IPS-15b (cell line): Measurements from ENCODE around the gene PYGM.

Experiments used
- H3K27me3 ChIP-seq: one replicate; pipeline ENCODE4 v1.6.1; 2013; ENCODE audit warnings: low read length; ENCODE audit not compliant: control insufficient read depth, insufficient read depth
- H3K36me3 ChIP-seq: one replicate; pipeline ENCODE4 v1.6.1; 2013; ENCODE audit warnings: low read length; ENCODE audit not compliant: control insufficient read depth, insufficient read depth
- H3K4me1 ChIP-seq: one replicate; pipeline ENCODE4 v1.6.1; 2013; ENCODE audit warnings: mild to moderate bottlenecking, low read length; ENCODE audit not compliant: control insufficient read depth, insufficient read depth
- H3K4me3 ChIP-seq: one replicate; pipeline ENCODE4 v1.5.1; 2013; ENCODE audit warnings: low read depth, low read length
- H3K9ac ChIP-seq: one replicate; pipeline ENCODE4 v1.6.1; 2013; ENCODE audit warnings: low read depth, mild to moderate bottlenecking, low read length
- H3K9me3 ChIP-seq: one replicate; pipeline ENCODE4 v1.6.1; 2013; ENCODE audit warnings: mild to moderate bottlenecking, low read length; ENCODE audit not compliant: control insufficient read depth, insufficient read depth

The PYGM gene

DNA sequence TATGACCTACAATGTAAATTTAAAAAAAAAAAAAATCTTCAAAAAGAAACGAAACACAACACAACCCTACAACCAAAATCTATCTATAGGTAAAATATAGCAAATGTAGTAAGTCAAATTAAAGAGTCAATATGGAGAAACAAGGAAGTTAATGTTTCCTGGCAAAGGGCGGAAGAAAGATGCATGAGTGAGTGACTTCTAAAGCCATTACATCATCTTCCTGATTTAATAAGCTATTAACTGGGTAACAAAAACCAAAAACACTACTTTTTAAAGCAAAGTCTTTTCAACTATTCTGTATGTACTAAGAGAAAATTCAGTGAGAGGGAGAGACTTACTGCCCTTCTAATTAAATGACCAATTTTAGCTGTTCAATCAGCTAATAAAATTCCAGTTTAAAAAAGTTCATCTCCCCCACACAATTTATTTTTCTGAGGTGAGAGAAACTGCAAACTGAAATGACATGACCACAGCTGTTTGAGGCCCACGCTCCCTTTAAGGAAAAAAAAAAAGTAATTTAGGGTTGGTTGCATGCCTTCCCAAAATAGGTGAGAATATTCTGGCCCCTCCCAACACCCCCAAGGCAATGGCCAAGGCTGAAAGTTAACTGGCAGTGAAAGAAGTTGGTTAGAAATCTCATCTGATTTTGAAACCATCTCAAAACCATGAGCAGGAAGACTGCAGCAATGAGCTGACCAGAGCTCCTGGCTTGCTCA, 12.7 kb upstream of the PYGM start:
- H3K27me3 ChIP-seq = no peaks in the 10 kb centered on the region
- no peak overlapping the region for H3K9ac ChIP-seq
- H3K36me3 ChIP-seq = peaks cover 74% of the 10 kb centered on the region
- no peaks in the 10 kb centered on the region for H3K9me3 ChIP-seq
- peaks cover 7% of the 10 kb centered on the region for H3K4me1 ChIP-seq
- no peak overlapping the region for H3K4me3 ChIP-seq

DNA sequence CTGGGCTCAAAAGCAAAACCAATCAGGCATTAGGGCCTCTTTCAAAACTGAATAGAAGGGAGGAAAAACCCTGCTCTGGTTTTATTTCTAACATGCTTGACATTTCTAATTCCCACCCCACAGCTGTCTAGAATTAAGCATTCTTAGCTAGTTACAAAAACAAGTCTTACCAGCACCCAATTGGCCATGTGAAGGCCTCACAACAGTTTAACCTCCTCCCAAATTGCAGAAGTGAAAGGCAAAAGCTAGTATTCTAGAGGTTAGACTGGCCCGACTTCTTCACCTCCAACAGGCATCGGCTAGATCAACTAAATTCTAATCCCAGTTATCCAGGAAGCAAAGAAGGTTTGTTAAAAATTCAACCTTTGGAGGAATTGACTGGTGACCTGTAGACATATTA, 12.1 kb upstream of the PYGM start:
- peaks cover 80% of the 10 kb centered on the region for H3K36me3 ChIP-seq
- H3K9ac ChIP-seq = no peak overlapping the region
- no peaks in the 10 kb centered on the region for H3K27me3 ChIP-seq
- no peaks in the 10 kb centered on the region for H3K9me3 ChIP-seq
- peaks cover 3% of the 10 kb centered on the region for H3K4me1 ChIP-seq
- no peak overlapping the region for H3K4me3 ChIP-seq

GRCh38 chr11:64770120-64770519, 10.3 kb upstream of the PYGM start:
- H3K4me1 ChIP-seq = peaks cover under 1% of the 10 kb centered on the region
- no peak overlapping the region for H3K9ac ChIP-seq
- H3K4me3 ChIP-seq = no peak overlapping the region
- peaks cover 75% of the 10 kb centered on the region for H3K36me3 ChIP-seq
- no peaks in the 10 kb centered on the region for H3K27me3 ChIP-seq
- no peaks in the 10 kb centered on the region for H3K9me3 ChIP-seq

GRCh38 chr11:64769283-64769682, 9.5 kb upstream of the PYGM start:
- Histone ChIP-seq H3K4me1 (peaks cover 8% of the 10 kb centered on the region), H3K9me3 (no peaks in the 10 kb centered on the region), H3K4me3 (no peak overlapping the region), H3K9ac (no peak overlapping the region), H3K36me3 (peaks cover 77% of the 10 kb centered on the region), H3K27me3 (no peaks in the 10 kb centered on the region)

DNA sequence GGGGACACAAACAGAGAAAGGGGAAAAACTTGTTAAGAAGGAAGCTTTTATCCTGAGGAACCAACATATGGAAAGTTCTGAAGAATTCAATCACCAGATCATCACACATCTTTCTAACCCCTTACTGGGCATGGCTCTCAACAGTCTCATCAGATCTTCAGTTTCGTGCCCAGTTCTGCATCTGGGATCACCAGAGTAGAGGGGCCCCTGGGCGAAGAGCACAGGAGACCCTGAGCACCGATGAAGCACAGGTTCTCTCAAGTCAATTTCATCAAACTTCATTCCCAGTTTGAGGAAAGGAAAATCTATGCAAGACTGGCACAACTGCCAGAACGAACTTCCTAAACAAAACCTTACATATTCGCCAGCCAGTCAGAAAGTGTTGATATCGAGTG, 8.5 kb upstream of the PYGM start:
- Histone ChIP-seq H3K4me1 (peaks cover 18% of the 10 kb centered on the region), H3K9ac (no peak overlapping the region), H3K36me3 (peaks cover 74% of the 10 kb centered on the region), H3K27me3 (no peaks in the 10 kb centered on the region), H3K4me3 (no peak overlapping the region), H3K9me3 (no peaks in the 10 kb centered on the region)

DNA sequence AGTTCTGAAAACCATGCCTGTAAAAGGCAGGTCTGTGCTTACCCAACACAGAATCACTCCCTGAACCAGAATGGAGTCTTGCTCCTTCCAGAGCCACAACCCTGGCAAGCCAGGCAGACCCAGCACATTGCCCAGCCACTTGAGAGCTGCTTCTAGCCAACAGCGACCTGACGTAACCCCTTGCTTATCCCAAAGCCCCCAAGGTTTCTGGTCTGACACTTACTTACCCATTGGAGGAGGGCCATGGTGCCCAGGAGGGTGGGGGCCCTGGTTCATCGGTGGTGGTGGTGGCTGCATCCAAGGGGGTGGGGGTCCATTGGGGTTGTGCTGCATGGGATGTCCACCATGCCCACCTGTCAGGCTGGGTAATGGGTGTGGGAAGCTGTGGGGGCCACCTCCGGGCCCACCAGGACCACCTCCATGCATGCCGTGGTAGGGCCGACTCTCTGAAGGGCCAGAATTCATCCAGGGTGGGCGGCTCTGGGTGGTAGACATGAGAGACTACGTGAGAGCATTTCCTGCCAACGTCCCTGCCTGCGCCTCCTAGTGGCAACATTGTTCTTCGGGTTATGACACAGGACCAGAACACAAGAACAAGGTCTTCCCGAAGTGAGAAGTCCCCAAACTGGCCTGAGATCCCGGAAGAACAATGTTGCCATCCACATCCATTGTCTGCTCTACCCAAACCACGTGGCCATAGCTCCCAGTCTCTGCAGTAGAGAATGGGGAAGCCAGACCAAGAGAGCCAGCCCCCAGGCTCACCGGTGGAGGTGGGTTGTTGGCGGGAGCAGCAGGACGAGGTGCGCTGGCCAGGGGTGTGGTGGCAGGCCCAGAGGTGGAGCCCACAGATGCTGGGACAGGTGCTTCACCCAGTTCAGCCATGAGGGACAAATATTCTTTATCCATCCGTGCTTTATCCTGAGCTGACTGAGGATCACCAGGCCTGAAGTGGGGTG, 7.8 kb upstream of the PYGM start:
- Histone ChIP-seq H3K27me3 (no peaks in the 10 kb centered on the region), H3K9ac (no peak overlapping the region), H3K9me3 (no peaks in the 10 kb centered on the region), H3K36me3 (peaks cover 69% of the 10 kb centered on the region), H3K4me3 (no peak overlapping the region), H3K4me1 (peaks cover 24% of the 10 kb centered on the region)

DNA sequence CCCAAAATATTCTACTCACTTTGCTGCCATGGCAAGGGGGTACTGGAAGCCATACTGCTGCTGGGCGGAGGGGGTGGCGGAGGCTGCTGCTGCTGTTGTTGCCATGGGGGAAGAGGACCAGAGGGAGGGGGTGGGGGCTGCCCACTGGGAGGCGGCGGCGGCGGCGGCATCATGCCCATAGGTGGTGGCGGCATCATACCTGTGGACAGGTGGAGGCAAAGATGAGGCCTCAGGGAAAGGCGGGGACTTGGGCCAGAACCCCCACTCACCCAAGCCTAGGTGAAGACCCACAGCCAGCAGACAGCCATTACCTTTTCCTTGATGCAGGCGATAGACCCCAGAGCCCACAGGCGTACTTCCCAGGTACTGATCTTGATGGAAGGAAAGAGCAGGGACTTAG, 7.1 kb upstream of the PYGM start:
- Histone ChIP-seq H3K27me3 (no peaks in the 10 kb centered on the region), H3K4me3 (no peak overlapping the region), H3K4me1 (peaks cover 30% of the 10 kb centered on the region), H3K9me3 (no peaks in the 10 kb centered on the region), H3K36me3 (peaks cover 69% of the 10 kb centered on the region), H3K9ac (no peak overlapping the region)

GRCh38 chr11:64765851-64766665, 6.3 kb upstream of the PYGM start:
- H3K4me3 ChIP-seq = no peak overlapping the region
- no peaks in the 10 kb centered on the region for H3K9me3 ChIP-seq
- peaks cover 63% of the 10 kb centered on the region for H3K36me3 ChIP-seq
- peaks cover 30% of the 10 kb centered on the region for H3K4me1 ChIP-seq
- H3K9ac ChIP-seq = no peak overlapping the region
- H3K27me3 ChIP-seq = no peaks in the 10 kb centered on the region

- H3K9me3 ChIP-seq = no peaks in the 10 kb centered on the region
- H3K4me1 ChIP-seq = peaks cover 32% of the 10 kb centered on the region
- no peak overlapping the region for H3K9ac ChIP-seq
- H3K36me3 ChIP-seq = peaks cover 57% of the 10 kb centered on the region
- H3K4me3 ChIP-seq = no peak overlapping the region
- H3K27me3 ChIP-seq = no peaks in the 10 kb centered on the region
Observed at GRCh38 chr11:64765291-64765850, 5.6 kb upstream of the PYGM start.

DNA sequence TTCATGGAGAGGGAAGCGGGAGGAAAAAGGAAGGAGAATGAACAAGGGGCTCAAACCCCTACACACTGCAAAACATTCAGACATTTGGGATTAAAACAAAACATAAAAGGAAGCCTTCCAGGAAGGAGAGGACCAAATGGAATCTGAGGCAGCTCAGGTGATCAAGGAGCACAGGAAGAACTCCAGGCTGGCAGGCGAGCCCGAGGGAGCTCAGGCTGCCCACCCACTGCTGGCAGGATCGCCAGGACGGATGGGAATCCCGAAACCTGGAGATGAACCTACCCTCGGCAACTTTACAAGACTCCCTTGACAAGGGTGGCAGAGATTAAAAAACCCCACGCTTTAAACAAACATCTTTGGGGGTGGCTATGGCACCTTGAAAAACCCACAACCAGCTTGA, 5.0 kb upstream of the PYGM start:
- Histone ChIP-seq H3K9me3 (no peaks in the 10 kb centered on the region), H3K36me3 (peaks cover 51% of the 10 kb centered on the region), H3K27me3 (no peaks in the 10 kb centered on the region), H3K4me1 (peaks cover 36% of the 10 kb centered on the region), H3K4me3 (no peak overlapping the region), H3K9ac (no peak overlapping the region)

GRCh38 chr11:64764040-64764611, 4.4 kb upstream of the PYGM start:
- Histone ChIP-seq H3K9me3 (no peaks in the 10 kb centered on the region), H3K4me3 (peak overlapping the region; percentile 8), H3K27me3 (no peaks in the 10 kb centered on the region), H3K36me3 (peaks cover 45% of the 10 kb centered on the region), H3K4me1 (peaks cover 36% of the 10 kb centered on the region), H3K9ac (peak overlapping the region; percentile 54)
